ENCODE data around the gene KLF11.
"Not testable (repeated sequence)": the region's sequence is repeated elsewhere in the genome, so short reads cannot be mapped to it uniquely, and the experiment has no call there.

Gene KLF11

GRCh38 chr2:10027660-10028330, 15.6 kb upstream of the KLF11 start:
- Histone ChIP-seq H3K4me1 (ENCODE audit: insufficient read depth, low read length) (peaks cover 11% of the 10 kb centered on the region; the same call in 1 of the 2 replicates), H3K9ac (ENCODE audit: low read depth, low read length) (no peak overlapping the region), H3K9me3 (ENCODE audit: control insufficient read depth, insufficient read depth, low read length) (no peaks in the 10 kb centered on the region), H3K36me3 (ENCODE audit: insufficient read depth, low read length) (no peaks in the 10 kb centered on the region)

GRCh38 chr2:10028407-10028987, 14.9 kb upstream of the KLF11 start:
- Histone ChIP-seq H3K9ac (ENCODE audit: low read depth, low read length) (peak overlapping the region; percentile 40; the same call in 1 of the 2 replicates), H3K4me1 (ENCODE audit: insufficient read depth, low read length) (peaks cover 11% of the 10 kb centered on the region; the same call in 1 of the 2 replicates)

GRCh38 chr2:10028988-10029874, 14.1 kb upstream of the KLF11 start:
- Histone ChIP-seq H3K4me1 (ENCODE audit: insufficient read depth, low read length) (peaks cover 11% of the 10 kb centered on the region; the same call in 1 of the 2 replicates), H3K9ac (ENCODE audit: low read depth, low read length) (peak overlapping the region; percentile 40), H3K36me3 (ENCODE audit: insufficient read depth, low read length) (no peaks in the 10 kb centered on the region), H3K9me3 (ENCODE audit: control insufficient read depth, insufficient read depth, low read length) (no peaks in the 10 kb centered on the region)

More at GRCh38 chr2:10028407-10028987, 14.9 kb upstream of the KLF11 start:
- Histone ChIP-seq H3K9me3 (ENCODE audit: control insufficient read depth, insufficient read depth, low read length) (no peaks in the 10 kb centered on the region), H3K36me3 (ENCODE audit: insufficient read depth, low read length) (no peaks in the 10 kb centered on the region)

GRCh38 chr2:10029875-10030223, 13.5 kb upstream of the KLF11 start:
- Histone ChIP-seq H3K9me3 (ENCODE audit: control insufficient read depth, insufficient read depth, low read length) (no peaks in the 10 kb centered on the region), H3K9ac (ENCODE audit: low read depth, low read length) (no peak overlapping the region), H3K36me3 (ENCODE audit: insufficient read depth, low read length) (no peaks in the 10 kb centered on the region), H3K4me1 (ENCODE audit: insufficient read depth, low read length) (peaks cover 11% of the 10 kb centered on the region; the same call in 1 of the 2 replicates)

GRCh38 chr2:10030311-10030736, 13.0 kb upstream of the KLF11 start:
- Histone ChIP-seq H3K4me1 (ENCODE audit: insufficient read depth, low read length) (peaks cover 11% of the 10 kb centered on the region; the same call in 1 of the 2 replicates), H3K9ac (ENCODE audit: low read depth, low read length) (no peak overlapping the region), H3K9me3 (ENCODE audit: control insufficient read depth, insufficient read depth, low read length) (no peaks in the 10 kb centered on the region), H3K36me3 (ENCODE audit: insufficient read depth, low read length) (no peaks in the 10 kb centered on the region)

GRCh38 chr2:10030798-10031197, 12.6 kb upstream of the KLF11 start:
- H3K4me1 ChIP-seq (ENCODE audit: insufficient read depth, low read length), result peaks cover 11% of the 10 kb centered on the region; the same call in 1 of the 2 replicates
- not testable (repeated sequence) for H3K9ac ChIP-seq (ENCODE audit: low read depth, low read length); H3K9me3 ChIP-seq (ENCODE audit: control insufficient read depth, insufficient read depth, low read length); H3K36me3 ChIP-seq (ENCODE audit: insufficient read depth, low read length)

- no peak overlapping the region for H3K9ac ChIP-seq (ENCODE audit: low read depth, low read length)
- no peaks in the 10 kb centered on the region for H3K36me3 ChIP-seq (ENCODE audit: insufficient read depth, low read length)
- peaks cover 11% of the 10 kb centered on the region; the same call in 1 of the 2 replicates for H3K4me1 ChIP-seq (ENCODE audit: insufficient read depth, low read length)
- H3K9me3 ChIP-seq (ENCODE audit: control insufficient read depth, insufficient read depth, low read length), result no peaks in the 10 kb centered on the region
These were observed 11.2 kb upstream of the KLF11 start for GRCh38 chr2:10031886-10032745.

GRCh38 chr2:10032746-10033105, 10.6 kb upstream of the KLF11 start:
- no peaks in the 10 kb centered on the region; the same call in 1 of the 2 replicates for H3K36me3 ChIP-seq (ENCODE audit: insufficient read depth, low read length)
- no peak overlapping the region for H3K9ac ChIP-seq (ENCODE audit: low read depth, low read length)
- no peaks in the 10 kb centered on the region for H3K9me3 ChIP-seq (ENCODE audit: control insufficient read depth, insufficient read depth, low read length)
- peaks cover 11% of the 10 kb centered on the region; the same call in 1 of the 2 replicates for H3K4me1 ChIP-seq (ENCODE audit: insufficient read depth, low read length)

- H3K36me3 ChIP-seq (ENCODE audit: insufficient read depth, low read length), result no peaks in the 10 kb centered on the region; the same call in 1 of the 2 replicates
- peaks cover 11% of the 10 kb centered on the region; the same call in 1 of the 2 replicates for H3K4me1 ChIP-seq (ENCODE audit: insufficient read depth, low read length)
- H3K9ac ChIP-seq (ENCODE audit: low read depth, low read length), result no peak overlapping the region
- H3K9me3 ChIP-seq (ENCODE audit: control insufficient read depth, insufficient read depth, low read length), result no peaks in the 10 kb centered on the region
These were observed 9.9 kb upstream of the KLF11 start for GRCh38 chr2:10033251-10034006.

GRCh38 chr2:10034333-10035052, 8.9 kb upstream of the KLF11 start:
- Histone ChIP-seq H3K36me3 (ENCODE audit: insufficient read depth, low read length) (no peaks in the 10 kb centered on the region; the same call in 1 of the 2 replicates), H3K9ac (ENCODE audit: low read depth, low read length) (no peak overlapping the region), H3K9me3 (ENCODE audit: control insufficient read depth, insufficient read depth, low read length) (no peaks in the 10 kb centered on the region), H3K4me1 (ENCODE audit: insufficient read depth, low read length) (peaks cover 10% of the 10 kb centered on the region; the same call in 1 of the 2 replicates)

- H3K9ac ChIP-seq (ENCODE audit: low read depth, low read length), result no peak overlapping the region
- no peaks in the 10 kb centered on the region; the same call in 1 of the 2 replicates for H3K36me3 ChIP-seq (ENCODE audit: insufficient read depth, low read length)
- no peaks in the 10 kb centered on the region for H3K9me3 ChIP-seq (ENCODE audit: control insufficient read depth, insufficient read depth, low read length)
- peaks cover 4% of the 10 kb centered on the region; the same call in 1 of the 2 replicates for H3K4me1 ChIP-seq (ENCODE audit: insufficient read depth, low read length)
These were observed 8.3 kb upstream of the KLF11 start for GRCh38 chr2:10035053-10035422.

GRCh38 chr2:10035633-10036032, 7.7 kb upstream of the KLF11 start:
- Histone ChIP-seq H3K36me3 (ENCODE audit: insufficient read depth, low read length) (no peaks in the 10 kb centered on the region; the same call in 1 of the 2 replicates), H3K4me1 (ENCODE audit: insufficient read depth, low read length) (no peaks in the 10 kb centered on the region), H3K9ac (ENCODE audit: low read depth, low read length) (no peak overlapping the region), H3K9me3 (ENCODE audit: control insufficient read depth, insufficient read depth, low read length) (no peaks in the 10 kb centered on the region)

Data from ES-I3 (cell line).